Femur (tissue), 1 donor: ENCODE results near the gene ANXA3.
"Not testable (repeated sequence)": the region's sequence is repeated elsewhere in the genome, so short reads cannot be mapped to it uniquely, and the experiment has no call there.

Experiments
- DNase-seq: peaks from one replicate; pipeline ENCODE4 v3.0.0-alpha.2; 2017

The ANXA3 gene

DNA sequence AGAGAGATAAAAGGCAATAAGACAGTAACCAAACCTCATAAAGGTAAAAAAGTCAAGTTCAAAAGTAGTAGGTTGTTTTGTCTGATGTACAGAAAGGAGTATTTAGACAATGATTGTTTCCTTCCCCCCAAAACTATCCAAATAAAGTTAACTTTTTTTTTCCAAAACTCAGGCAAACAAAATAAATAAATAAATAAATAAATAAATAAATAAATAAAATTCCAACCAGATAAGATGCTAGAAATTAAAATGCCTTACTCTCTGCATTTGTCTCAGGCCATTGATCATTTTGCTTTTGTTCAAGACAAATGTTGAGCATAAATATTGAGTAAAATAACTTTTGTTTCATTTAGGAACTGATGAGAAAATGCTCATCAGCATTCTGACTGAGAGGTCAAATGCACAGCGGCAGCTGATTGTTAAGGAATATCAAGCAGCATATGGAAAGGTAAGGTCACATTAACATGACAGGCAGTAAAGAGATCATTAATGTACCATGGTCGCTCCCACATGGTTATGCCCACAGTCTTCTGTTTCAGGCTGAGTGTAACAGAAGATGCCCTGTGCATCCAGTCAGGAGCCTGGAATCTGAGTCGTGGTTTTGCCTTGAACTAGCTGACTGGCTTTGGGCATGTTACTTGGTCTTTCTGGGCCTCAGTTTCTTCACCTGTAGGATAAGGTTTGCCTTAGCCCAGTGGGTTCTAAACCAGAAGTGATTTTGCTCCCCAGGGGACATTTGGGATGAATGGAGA, 27.3 kb downstream of the ANXA3 start:
- DNase-seq = no peak

DNA sequence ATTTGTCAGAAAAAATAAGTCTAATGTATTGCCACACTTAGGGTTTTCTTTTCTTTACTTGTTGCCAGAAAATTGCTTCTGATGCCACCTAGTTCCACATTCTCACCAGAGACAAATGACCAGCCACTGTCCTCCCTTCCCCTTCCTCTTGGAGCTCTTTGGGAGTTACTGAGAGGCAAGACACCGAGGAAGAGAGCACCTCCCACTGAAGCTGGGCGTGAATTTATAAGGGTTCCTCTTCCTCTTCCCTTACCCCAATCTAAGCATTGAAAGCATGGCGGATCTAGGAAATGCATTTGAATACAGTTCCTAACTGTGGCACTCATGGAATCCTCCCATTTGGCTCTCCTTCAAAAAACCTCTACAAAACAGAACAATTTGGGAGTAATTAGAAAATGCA, 30.0 kb downstream of the ANXA3 start:
- DNase-seq = no peak

DNA sequence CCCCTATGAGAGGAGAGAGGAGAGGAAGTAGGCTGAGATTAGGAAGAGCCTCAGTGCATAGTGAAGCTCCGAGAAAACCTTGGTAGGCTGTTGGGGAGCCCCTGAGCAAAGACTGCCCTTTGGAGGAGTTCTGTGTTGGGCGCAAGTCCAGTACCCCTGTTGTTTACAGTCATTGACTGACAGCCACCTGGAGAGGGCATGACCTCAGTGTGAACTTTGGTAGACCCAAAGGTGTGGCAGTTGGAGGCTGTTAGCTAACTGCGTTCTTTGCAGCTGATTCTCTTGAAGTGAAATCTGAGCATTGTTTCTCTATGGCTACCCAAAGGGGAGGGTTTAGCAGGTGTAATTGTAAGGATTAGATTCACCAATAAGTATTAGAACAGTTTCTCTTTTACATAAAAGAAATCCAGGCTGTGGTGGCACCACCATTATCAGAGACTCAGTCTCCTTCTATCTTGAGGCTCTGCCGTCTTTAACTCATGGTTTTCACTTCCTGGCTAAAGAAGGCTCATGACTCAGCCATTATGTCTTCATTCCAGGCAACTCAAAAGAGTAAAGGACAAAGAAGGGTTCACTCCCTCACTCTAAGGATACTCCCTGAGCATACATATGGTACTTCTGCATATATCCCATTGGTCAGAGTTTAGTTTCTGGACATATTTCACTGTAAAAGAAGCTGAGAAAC, 33.4 kb downstream of the ANXA3 start:
- DNase-seq = no peak

DNA sequence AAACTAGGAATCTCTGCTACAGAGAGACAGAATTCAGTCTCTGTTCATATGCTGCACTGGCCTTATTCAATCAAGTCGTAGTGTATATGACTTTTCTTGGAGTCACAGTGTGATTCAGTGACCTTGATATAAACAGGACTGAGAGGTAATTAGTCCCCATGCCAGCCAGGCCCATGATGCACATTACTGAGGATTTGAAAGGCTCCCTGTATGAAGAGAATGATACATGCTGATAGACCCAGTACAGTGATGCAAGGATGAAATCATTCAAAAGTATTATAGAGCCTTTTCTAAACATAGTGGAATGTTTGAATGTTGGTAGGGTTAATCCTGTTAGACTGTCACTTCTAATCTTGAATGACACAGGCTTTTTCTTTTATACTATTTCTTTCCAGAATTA, 34.1 kb downstream of the ANXA3 start:
- DNase-seq = no peak

DNA sequence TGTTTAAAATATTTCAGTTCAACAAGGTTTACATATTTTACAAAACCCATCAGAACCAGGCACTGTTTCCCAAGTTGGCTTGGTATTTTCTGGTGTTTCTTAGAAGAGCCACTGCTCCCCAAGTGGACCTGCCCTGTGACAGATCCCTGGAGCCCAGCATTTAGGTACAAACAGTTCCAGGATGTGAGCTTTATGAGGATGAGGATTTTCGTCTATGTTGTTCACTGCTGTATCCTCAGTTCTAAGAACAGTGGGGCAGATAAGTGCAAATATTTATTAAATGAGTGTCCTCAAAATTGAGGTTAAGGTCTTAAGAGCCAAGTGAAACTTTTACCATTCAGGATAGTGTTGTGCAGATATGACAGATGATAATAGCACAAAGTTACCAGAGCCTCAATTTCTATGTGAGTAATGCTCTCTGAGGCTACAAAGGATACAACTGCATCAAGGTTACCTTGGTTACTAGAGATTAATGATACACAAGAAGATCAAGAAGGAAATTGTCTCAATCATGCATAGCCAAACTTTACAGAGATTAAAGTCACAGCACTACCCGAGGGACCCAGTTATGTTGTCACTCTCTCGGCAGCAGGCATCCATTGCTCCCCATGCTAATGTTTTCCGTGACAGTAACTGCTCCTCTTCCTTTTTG, 37.5 kb downstream of the ANXA3 start:
- DNase-seq = no peak

DNA sequence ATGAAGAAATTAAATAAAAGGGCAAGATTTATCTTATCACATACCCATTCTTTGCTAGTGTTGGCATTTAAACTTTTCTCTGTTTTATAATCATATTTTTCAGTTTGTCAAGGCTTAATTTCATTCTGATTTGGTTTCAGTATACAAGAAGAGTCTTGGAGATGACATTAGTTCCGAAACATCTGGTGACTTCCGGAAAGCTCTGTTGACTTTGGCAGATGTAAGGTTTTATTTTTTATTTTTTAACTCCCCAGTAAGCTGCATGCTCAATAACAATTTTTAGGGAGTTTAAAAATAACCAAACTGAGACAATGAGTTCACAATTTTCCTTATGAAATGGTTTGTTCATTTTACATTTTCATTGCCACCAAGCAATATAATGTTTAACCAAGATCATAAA, 39.8 kb downstream of the ANXA3 start:
- DNase-seq = no peak

DNA sequence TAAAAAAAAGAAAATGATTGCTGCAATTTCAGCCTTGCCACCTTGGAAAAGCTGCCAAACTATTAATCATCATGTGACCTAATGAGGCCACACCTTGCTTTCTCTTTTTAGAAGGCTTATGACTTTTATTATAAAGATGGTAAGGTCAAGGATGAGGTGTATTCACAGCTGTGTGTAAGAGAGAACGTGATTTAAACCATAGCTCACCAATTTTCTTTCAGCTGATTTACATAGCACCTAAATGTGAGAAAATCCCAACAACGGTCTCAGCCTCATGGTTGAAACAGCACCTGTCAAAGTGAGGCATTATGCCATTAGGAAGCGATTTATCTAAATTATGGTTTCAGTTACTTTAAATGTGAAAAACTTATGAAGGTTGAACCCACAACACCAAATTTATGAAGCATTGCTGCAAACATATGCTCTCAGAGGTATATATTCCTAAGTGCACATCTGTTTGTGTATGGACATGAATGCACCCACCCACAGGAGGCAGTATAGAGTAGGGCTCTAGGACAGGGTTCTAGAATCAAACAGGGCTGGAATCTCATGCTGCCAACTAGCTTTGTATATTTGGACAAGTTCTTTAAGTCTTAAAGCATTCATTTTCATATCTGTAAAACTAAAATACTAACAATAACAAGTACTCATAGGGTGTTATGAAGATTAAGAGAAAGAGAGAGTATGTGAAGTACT, 40.7 kb downstream of the ANXA3 start:
- DNase-seq = no peak

DNA sequence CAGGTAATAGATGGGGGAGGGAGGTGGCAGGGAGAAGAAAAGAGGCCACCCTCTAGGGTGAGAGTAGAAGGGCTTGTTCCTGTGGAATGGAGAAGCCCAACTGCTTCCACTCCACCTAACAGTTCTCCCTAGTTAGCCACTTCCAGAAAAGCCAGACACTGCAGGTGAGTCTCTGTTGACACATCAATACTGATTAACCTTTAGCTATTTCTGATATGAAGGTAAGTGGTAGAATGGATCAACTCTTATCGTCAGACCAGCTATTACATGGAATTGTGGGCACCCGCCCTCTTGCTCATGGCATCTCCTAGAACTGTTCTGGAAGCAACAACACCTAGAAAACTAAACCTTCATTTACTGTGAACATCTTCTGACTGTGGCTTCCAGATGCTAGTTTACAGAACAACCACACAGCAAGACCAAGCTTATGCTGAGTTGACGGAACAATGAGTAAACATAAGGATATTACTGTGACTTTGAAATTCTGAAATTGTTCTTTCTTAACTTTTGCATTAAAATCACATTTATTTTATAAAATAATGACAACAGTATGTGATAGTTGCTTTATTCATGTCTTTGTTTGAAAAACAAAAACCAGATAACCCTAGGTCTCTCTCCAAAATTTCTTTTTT, 44.7 kb downstream of the ANXA3 start:
- DNase-seq = no peak

DNA sequence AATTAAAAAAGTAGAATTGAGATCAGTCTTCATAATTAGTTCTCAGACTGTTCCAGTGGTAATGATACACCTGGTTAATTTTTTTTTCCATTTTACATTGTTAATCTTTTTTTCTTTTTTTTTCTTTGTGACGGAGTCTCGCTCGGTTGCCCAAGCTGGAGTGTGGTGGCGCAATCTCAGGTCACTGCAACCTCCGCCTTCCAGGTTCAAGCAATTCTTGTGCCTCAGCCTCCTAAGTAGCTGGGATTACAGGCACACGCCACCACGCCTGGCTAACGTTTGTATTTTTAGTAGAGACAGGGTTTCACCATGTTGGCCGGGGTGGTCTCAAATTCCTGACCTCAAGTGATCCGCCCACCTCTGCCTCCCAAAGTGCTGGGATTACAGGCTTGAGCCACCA, 46.9 kb downstream of the ANXA3 start:
- DNase-seq = not testable (repeated sequence)

DNA sequence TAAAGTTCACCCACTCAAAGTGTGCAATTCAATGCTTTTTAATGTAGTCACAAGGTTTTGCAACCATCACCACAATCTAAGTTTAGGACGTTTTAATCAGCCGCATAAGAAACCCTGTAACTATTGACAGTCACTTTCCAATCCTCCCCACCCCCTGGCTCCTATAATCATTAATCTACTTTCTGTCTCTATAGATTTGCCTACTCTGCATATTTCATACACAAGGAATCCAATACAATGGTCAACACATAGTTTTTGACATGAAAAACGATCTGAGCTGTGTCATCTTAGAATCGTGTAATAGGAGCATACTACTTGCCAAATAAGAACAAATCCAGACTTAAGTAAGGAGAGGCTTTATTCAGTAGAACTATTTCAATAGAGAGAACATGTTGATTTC, 47.6 kb downstream of the ANXA3 start:
- no peak for DNase-seq

DNA sequence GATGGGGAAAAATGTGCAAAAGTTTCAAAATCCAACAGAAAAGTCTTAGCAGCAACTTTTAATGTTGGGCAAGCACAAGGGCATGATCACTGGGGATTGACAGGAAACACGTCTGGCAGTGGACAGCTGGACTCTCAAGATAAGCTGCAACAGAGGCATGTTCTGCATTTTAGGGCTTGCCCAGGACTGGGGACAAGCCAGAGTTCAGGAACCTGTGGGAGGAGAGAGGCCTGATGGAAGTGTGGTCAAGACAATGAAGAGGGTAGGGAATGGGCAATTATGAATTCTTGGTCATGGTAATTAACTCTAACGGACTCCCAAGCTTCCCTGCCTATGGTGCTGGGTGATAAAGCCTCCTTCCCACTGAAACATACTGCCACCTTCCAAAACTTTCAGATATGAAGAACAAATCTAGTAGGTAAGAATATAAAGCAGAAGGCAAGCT, 48.4 kb downstream of the ANXA3 start:
- DNase-seq = no peak

DNA sequence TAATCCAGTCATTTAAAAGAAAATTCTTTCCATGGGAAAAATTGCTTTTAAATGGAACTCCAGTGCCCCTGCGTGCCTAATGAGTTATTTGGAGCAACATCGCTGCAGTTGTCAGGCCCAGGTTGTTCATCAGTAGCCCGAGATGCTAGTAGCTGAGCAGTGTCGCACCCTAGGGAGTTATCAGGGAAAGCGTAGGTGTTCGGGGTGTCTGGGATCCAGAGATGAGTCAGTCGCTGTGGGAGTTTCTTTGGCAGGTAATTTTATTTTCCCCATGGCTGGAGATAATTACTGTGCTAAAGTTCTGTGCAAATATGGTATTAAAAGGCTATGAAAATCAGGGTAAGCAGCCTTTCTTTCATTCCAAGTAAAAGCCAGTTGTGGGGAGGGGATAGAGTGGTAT, 49.4 kb downstream of the ANXA3 start:
- no peak for DNase-seq

DNA sequence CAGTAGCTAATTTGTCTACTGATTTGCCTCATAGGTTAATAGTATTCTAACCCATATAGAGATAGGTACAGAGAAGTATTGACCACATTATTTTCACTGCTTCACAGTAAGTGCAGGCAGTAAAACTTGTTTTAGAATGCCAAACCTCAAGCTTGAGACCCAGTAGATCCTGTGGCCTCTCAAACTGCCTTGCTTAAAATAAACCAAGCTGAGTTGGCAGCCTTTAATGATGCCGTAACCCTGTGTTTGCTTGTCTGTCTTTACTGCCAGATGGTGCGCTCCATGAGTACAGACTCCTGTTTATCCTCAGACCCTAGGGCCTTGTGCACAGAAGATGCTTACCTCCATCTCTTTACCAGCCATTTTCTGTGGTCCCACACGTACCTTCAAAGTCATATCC, 50.8 kb downstream of the ANXA3 start:
- DNase-seq = peak; percentile 46

DNA sequence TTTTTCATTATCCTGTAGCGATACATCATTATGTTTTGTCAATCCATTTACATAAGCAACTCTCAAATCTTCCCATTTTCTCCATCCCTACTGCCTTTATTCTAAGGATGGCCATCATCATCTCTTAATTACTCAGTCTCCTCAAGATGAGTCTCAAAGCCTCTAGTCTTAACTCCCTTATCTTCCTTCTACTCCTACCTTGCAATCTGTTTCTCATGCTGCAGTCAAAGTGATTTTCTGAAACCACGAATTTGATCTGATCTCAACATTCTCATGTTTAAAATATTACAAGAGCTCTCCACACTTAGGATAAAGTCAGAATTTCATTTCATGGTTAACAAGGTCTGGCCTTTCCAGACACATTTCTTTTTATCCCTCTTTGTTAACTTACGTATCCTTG, 51.8 kb downstream of the ANXA3 start:
- no peak for DNase-seq

DNA sequence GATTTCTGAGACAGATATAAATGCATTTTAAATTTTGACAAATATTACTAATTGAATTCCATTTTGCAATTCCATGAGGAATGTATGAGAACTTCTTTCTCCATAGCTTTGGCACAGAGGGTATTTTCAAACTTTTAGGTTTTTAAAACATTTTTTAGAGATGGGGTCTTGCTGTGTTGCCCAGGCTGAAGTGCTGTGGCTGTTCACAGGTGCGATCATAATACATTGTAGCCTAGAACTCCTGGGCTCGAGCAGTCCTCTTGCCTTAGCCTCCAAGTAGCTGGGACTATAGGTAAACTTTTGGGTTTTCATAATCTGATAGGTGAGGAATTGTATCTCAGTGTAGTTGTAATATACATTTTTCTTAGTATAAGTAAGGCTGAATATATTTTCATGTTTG, 53.4 kb downstream of the ANXA3 start:
- DNase-seq = no peak

DNA sequence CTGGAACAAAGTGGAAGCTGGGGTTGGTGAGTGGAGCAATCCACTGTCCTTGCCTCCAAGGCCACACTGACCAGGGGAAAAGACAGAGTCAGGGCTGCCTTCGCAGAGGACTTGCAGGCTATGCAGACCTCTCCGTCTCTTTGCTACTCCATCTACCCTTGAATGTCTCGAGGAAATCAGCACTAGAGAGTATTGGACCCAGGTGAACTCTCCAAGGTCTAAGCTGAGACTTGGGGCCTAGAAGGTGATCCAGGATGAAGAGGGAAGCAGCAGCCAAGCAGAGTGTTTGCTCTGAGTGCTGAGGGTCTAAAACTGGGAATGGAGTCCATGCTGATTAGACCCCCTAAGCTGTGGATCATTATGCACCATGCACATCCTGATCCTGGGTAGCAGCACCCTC, 54.5 kb downstream of the ANXA3 start:
- DNase-seq = no peak

DNA sequence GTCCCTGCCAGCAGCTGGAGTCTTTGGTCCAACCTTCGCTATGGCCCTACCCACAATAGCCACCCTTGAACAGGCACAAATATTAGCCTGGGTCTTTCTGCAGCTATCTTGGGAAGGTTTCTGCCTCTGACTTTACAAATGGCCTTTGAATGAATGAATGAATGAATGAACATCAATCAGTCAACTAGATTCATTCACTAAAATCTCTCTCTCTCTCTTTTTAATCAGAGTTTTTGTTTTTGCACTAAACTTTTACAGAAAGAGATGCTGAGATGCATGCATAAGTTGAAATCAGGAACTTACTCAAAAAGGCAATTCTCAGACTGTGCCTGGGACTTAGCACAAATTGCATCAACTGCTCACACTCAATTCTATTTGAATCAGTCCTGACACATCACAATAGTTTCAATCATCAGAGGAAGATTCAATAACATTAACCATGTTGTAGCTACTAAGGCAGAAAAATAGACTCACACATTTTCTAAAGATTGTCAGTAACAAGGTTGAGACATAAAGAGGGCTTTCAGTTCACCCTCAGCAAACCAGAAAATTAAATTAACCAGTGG, 55.0 kb downstream of the ANXA3 start:
- DNase-seq = no peak

DNA sequence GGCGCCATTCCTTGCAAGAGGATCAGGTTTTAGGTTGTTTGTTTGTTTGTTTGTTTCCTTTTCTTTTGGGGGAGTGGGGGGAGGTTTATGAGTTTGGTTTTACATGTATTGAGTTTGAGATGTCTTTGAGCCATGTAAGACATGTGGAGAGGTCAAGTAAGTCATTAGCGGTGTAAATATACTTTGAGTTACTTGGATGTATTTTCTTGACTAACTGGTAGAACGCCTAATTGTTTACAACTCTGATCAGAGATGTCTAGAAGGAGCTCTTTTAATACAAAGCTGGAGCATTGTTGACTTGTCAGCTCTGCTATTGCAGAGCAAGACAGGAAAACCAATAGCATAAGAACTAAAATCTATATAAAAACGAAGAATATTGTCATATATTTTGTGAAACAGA, 57.1 kb downstream of the ANXA3 start:
- DNase-seq = no peak

DNA sequence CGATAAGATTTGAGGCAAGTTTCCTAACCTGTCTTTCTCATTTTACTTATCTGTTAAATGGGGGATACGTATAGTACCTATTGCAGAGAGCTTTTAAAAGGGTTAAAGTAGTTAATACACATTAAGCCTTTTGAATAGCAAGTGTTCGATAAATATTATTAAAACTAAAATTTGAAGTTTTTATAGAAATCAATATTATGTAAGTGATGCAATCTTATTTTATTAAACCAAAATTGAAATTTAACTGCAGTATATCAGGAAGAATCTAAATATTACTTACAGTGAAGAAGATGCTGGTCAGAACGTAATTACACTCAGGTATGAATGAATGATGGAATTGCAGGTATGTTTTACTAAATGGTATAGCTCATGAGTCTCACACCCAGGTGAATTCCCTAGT, 58.0 kb downstream of the ANXA3 start:
- no peak for DNase-seq

DNA sequence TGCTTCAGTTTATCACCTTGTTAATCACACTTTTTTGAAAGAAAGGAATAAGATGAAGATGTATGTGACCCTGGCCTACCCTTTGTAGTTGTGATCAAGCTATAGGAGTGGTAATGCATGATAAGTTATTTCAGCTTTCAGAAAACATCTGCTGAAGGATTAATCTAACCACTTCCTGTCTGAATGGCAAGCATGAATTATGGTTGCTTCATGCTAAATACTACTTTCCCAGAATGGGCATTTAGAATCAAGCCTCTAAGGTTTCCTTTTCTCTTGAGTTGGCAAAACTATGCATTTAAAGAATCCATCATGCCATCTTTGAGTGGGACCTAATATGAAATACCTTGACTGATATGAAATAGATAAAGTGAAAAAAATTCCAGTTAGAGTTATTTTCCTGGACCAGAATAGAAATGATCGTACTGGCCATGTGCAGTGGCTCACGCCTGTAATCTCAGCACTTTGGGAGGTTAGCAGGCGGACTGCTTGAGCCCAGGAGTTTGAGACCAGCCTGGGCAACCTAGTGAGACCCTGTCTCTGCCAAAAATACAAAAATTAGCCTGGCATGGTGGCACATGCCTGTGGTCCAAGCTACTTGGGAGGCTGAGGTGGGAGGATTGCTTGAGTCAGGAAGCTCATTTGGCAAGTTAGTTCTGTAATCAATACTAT, 59.1 kb downstream of the ANXA3 start:
- no peak for DNase-seq

DNA sequence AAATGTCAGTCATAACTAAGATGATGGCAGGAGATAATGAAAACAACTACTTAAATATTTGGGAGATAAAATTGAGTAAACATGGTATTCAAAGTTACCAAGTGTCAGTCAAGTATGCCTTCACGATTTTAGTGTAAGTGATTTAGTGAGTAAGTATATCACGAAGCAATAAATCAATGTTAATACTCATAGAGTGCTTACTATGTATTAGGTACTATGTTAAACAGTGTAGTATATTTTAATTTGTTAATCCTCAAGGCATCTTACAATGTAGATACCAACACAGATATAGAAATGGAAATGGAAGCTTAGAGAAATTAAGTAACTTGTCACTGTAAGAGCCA, 59.6 kb downstream of the ANXA3 start:
- DNase-seq = no peak
